Endothelial cell of umbilical vein (primary cell): ENCODE data around the gene PXT1. TPM values are rescaled to one million over a fixed set of nuclear protein-coding genes. Genes with fewer than 3 reads are reported as not detected.

Experiments used
- BruUV-seq: library from RNA; stranded (reverse); fragments of 400-500 nt; replicated peaks from 2 replicates; lab custom pipeline; 2021; lab: Mats Ljungman, UMichigan
- CTCF ChIA-PET: fragments of 300-600, 350-600 bp; sonication (Branson Sonifier 250); formaldehyde crosslinking; loops from one replicate; lab custom pipeline; 2021; ENCODE audit warnings: antibody characterized with exemption, inconsistent platforms; lab: Charles Lee
- POLR2A ChIA-PET: fragments of 300-600, 350-600 bp; sonication (Branson Sonifier 250); formaldehyde crosslinking; loops from one replicate; lab custom pipeline; 2021; ENCODE audit warnings: antibody characterized with exemption, inconsistent platforms; lab: Charles Lee
- DNase-seq: peaks from one replicate; pipeline ENCODE4 v3.0.0-alpha.2; 2011; ENCODE audit warnings: low read depth, low spot score
- FAIRE-seq: peaks from 2 replicates; lab custom pipeline; 2011; peaks lifted over from hg19 to GRCh38; lab: Jason Lieb, UNC
- H2AFZ ChIP-seq: 2 replicates; pipeline ENCODE4 v1.6.0; 2012; ENCODE audit warnings: low read depth, low read length, control low read depth, inconsistent platforms
- H3K27ac ChIP-seq: 2 replicates; pipeline ENCODE4 v1.5.1; 2011; ENCODE audit warnings: low read depth, mild to moderate bottlenecking, control low read depth, low read length, moderate library complexity; ENCODE audit not compliant: insufficient read depth
- H3K27me3 ChIP-seq, 2 experiments: 2 replicates each; pipeline versions ENCODE4 v1.6.0 to v1.6.1; 2011; ENCODE audit warnings: low read length in 2 of 2, mixed read lengths in 1 of 2; ENCODE audit not compliant: control insufficient read depth in 2 of 2, insufficient read depth in 2 of 2
- H3K36me3 ChIP-seq, 2 experiments: 2 replicates in 1 of 2; 3 replicates in 1 of 2; pipeline ENCODE4 v1.5.1; 2011; ENCODE audit warnings: low read length in 2 of 2, mild to moderate bottlenecking in 1 of 2, moderate library complexity in 1 of 2; ENCODE audit not compliant: control insufficient read depth in 2 of 2, insufficient read depth in 2 of 2; ENCODE audit errors: extremely low read depth in 1 of 2
- H3K4me1 ChIP-seq: 3 replicates; pipeline ENCODE4 v1.5.1; 2011; ENCODE audit warnings: mild to moderate bottlenecking, low read length; ENCODE audit not compliant: control insufficient read depth, insufficient read depth; ENCODE audit errors: extremely low read depth
- H3K4me2 ChIP-seq: 2 replicates; pipeline ENCODE4 v1.6.1; 2011; ENCODE audit warnings: low read length, control low read depth, mixed read lengths; ENCODE audit not compliant: insufficient read depth
- H3K4me3 ChIP-seq, 3 experiments: fragments of 200-600 bp in 1 of 3; sonication (generic), shearing (Covaris generic) in 1 of 3; replicated peaks in 1 of 3; 2 replicates each; pipeline ENCODE4 v1.5.1; 2011 to 2016; ENCODE audit warnings: control low read depth in 3 of 3, low read length in 3 of 3, mild to moderate bottlenecking in 2 of 3, inconsistent platforms in 1 of 3, low read depth in 1 of 3, moderate library complexity in 1 of 3; ENCODE audit not compliant: insufficient read depth in 1 of 3
- H3K79me2 ChIP-seq: 2 replicates; pipeline ENCODE4 v1.6.0; 2012; ENCODE audit warnings: low read length, inconsistent platforms; ENCODE audit not compliant: control insufficient read depth, insufficient read depth
- H3K9ac ChIP-seq: replicated peaks from 2 replicates; pipeline ENCODE3; 2011; ENCODE audit warnings: low read length, control low read depth; ENCODE audit not compliant: insufficient read depth; ENCODE audit errors: extremely low read depth
- H3K9me1 ChIP-seq: replicated peaks from 3 replicates; pipeline ENCODE4 v1.6.0; 2011; ENCODE audit warnings: mild to moderate bottlenecking, low read length; ENCODE audit not compliant: control insufficient read depth, insufficient read depth; ENCODE audit errors: extremely low read depth
- H3K9me3 ChIP-seq: replicated peaks from 2 replicates; pipeline ENCODE4 v1.5.1; 2012; ENCODE audit warnings: low read length, inconsistent platforms; ENCODE audit not compliant: control insufficient read depth, insufficient read depth
- H4K20me1 ChIP-seq: replicated peaks from 2 replicates; pipeline ENCODE3; 2011; ENCODE audit warnings: mild to moderate bottlenecking, low read length; ENCODE audit not compliant: control insufficient read depth, insufficient read depth; ENCODE audit errors: extremely low read depth
- CTCF ChIP-seq, 2 donors: IDR thresholded peaks; 1 replicate in 1 of 2; 2 replicates in 1 of 2; pipeline ENCODE4 v1.5.1; 2011; ENCODE audit warnings: low read length in 2 of 2, mild to moderate bottlenecking in 2 of 2, moderate library complexity in 2 of 2, control low read depth in 1 of 2, inconsistent platforms in 1 of 2, low read depth in 1 of 2; ENCODE audit not compliant: insufficient read depth in 1 of 2; ENCODE audit errors: extremely low read depth in 1 of 2
- EZH2 ChIP-seq: IDR thresholded peaks from 2 replicates; pipeline ENCODE4 v1.6.1; 2012; ENCODE audit warnings: borderline replicate concordance, low read depth, mild to moderate bottlenecking, moderate library complexity, low read length, inconsistent platforms; ENCODE audit not compliant: severe bottlenecking
- FOS ChIP-seq: IDR thresholded peaks from 2 replicates; pipeline ENCODE4 v1.6.1; 2011; ENCODE audit warnings: mild to moderate bottlenecking, low read length, moderate library complexity, borderline replicate concordance; ENCODE audit not compliant: insufficient read depth
- GATA2 ChIP-seq: IDR thresholded peaks from 2 replicates; pipeline ENCODE4 v1.7.0; 2011; ENCODE audit warnings: low read depth, mild to moderate bottlenecking, moderate library complexity, mixed read lengths, low read length; ENCODE audit not compliant: insufficient read length, insufficient read depth
- JUN ChIP-seq: IDR thresholded peaks from 2 replicates; pipeline ENCODE4 v1.6.1; 2011; ENCODE audit warnings: borderline replicate concordance, low read depth; ENCODE audit not compliant: insufficient read length, insufficient read depth
- MAX ChIP-seq: IDR thresholded peaks from 2 replicates; pipeline ENCODE4 v1.6.1; 2011; ENCODE audit not compliant: insufficient read depth, insufficient read length
- MYC ChIP-seq: IDR thresholded peaks from one replicate; pipeline ENCODE4 v1.6.1; 2011; ENCODE audit warnings: mild to moderate bottlenecking, low read depth, low read length
- POLR2A ChIP-seq: IDR thresholded peaks from 2 replicates; pipeline ENCODE4 v1.6.1; 2012; ENCODE audit warnings: low read depth, mild to moderate bottlenecking, control low read depth, low read length
- POLR2AphosphoS5 ChIP-seq: IDR thresholded peaks from 2 replicates; pipeline ENCODE4 v1.6.1; 2012; ENCODE audit warnings: low read depth, mild to moderate bottlenecking, control low read depth, low read length, moderate library complexity; ENCODE audit not compliant: insufficient read depth
- dilution Hi-C: fragments of 300-500 bp; cut with MboI; formaldehyde crosslinking; loops from one replicate; pipeline ENCODE4 v1.15.0; 2019; ENCODE audit warnings: low sequenced_read_pairs; ENCODE audit not compliant: extremely low pct_ligation_motif_present
- intact Hi-C: fragments of 100-400 bp; cut with micrococcal nuclease; formaldehyde crosslinking; loops from one replicate; pipeline ENCODE4 v1.10.0; 2022
- polyA plus RNA-seq, 4 experiments: library from polyadenylated mRNA; depleted of rRNA in 3 of 4; stranded (reverse) in 3 of 4; unstranded in 1 of 4; fragments of >200 nt; gene quantifications; 2 replicates each; pipeline versions ENCODE4 v1.2.1 to v1.2.3, GENCODE V29; 2011 to 2012; ENCODE audit warnings: missing spikeins in 1 of 4
- total RNA-seq: library from RNA; stranded (reverse); gene quantifications from 2 replicates; pipeline ENCODE4 v1.2.3, GENCODE V29; 2021

Gene PXT1
- total and polyA plus RNA-seq, 2 donors (not counting 3 experiments of a cell fraction or from before 2014, with no cell fraction given), result not detected

- no TSS peak for BruUV-seq
- H2AFZ ChIP-seq, result no peak overlapping the region
- H3K9ac ChIP-seq, result no peak overlapping the region
- no peak overlapping the region for H3K27ac ChIP-seq
- no peaks in the 10 kb centered on the region for H3K36me3 ChIP-seq
- CTCF ChIA-PET, result interaction anchor here (0.6 to 1.1 kb wide), 3 partner anchors 8 to 75 kb away, joined by 3 to 5 read pairs (median 3); no protein-coding TSS in a partner anchor
- no peaks in the 10 kb centered on the region for H3K9me3 ChIP-seq
- FAIRE-seq (no peak), DNase-seq (no peak)
- dilution Hi-C loops, result no loop called here
- no peaks in the 10 kb centered on the region for H3K79me2 ChIP-seq
- no peak overlapping the region for H3K4me3 ChIP-seq
- H4K20me1 ChIP-seq, result no peaks in the 10 kb centered on the region
- TF ChIP-seq POLR2A, result no peak
- TF ChIP-seq MYC, result no peak
- TF ChIP-seq EZH2, result no peak
- no peak for TF ChIP-seq MAX
- no peak for TF ChIP-seq JUN
- TF ChIP-seq FOS, result no peak
- TF ChIP-seq CTCF (IDR thresholded peaks at IDR 0.05; ENCODE audit: extremely low read depth in 1 of 2, insufficient read depth in 1 of 2, low read depth in 1 of 2, low read length in 2 of 2), result no peak
- TF ChIP-seq GATA2, result no peak
- no peak for TF ChIP-seq POLR2AphosphoS5
- H3K4me2 ChIP-seq, result no peak overlapping the region
- no peaks in the 10 kb centered on the region for H3K27me3 ChIP-seq
- no peaks in the 10 kb centered on the region for H3K9me1 ChIP-seq
- no peaks in the 10 kb centered on the region for H3K4me1 ChIP-seq
- intact Hi-C loops, result no loop called here
- POLR2A ChIA-PET, result interaction anchor here (0.6 kb wide), 1 partner anchor 127 kb away, joined by 6 read pairs; no protein-coding TSS in a partner anchor
Observed at GRCh38 chr6:36432151-36432671, 10.4 kb downstream of the PXT1 start.
